Fibroblast of lung (primary cell): ENCODE data around the gene CALCOCO1.

Experiments used
- CTCF ChIP-seq, 2 donors: IDR thresholded peaks in 1 of 2; conservative IDR thresholded peaks in 1 of 2; 1 replicate in 1 of 2; 2 replicates in 1 of 2; pipeline ENCODE4 v1.5.1; 2011 to 2012; ENCODE audit warnings: low read length in 2 of 2, control low read depth in 1 of 2, inconsistent platforms in 1 of 2, low read depth in 1 of 2, mild to moderate bottlenecking in 1 of 2
- EZH2 ChIP-seq: IDR thresholded peaks from 2 replicates; pipeline ENCODE4 v1.5.1; 2012; ENCODE audit warnings: low read length, control low read depth, mild to moderate bottlenecking; ENCODE audit errors: missing control alignments

GRCh38 chr12:53734425-53734824, 7.2 kb upstream of the CALCOCO1 start:
- TF ChIP-seq EZH2 (no peak), CTCF (conservative IDR thresholded peaks at IDR 0.05 in 1 of 2, IDR thresholded peaks at IDR 0.05 in 1 of 2; ENCODE audit: low read depth in 1 of 2, low read length in 2 of 2) (no peak)
